Islet precursor cell (in vitro differentiated cells): Measurements from ENCODE around the gene TMEM132E.

Source experiments
- DNase-seq: peaks from one replicate; pipeline ENCODE4 v3.0.0-alpha.2; 2018

Gene TMEM132E

GRCh38 chr17:34637548-34638525 lies 58.5 kb downstream of the TMEM132E start:
- peak; percentile 93 for DNase-seq

DNA sequence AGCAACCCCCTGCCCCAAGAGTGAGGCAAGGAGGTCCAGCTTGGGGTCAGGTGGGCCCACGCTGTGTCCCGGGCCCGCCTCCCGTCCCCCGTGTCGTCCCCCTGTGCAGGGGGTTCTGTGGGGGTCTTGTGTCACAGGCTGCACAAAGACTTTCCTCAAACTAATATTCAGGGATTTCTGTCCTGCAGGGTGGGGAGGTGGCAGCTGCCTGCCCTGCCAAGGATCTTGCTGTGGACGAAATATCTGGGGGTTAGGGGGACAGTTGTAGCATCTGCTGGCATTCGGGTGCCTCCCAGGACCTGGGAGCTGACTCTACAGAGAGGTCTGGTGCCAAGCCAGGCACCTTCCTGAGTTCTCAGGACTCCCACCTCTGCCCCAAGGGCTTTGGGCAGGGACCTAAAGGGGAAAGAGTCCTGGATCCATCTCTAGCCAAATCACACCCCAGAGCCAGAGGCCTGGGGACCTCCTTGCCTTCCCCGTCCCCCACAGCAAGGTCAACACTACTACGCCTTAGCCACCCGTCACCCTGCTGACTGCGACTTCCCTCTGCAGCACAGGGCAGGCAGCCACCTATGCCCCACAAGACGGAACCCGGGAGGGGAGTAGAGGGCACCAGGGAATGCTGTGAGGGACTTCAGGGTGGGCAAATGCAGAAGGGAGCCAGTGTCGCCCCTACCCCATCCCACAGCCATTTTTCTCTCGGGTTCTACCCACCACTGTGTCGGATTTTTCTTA lies 59.3 kb downstream of the TMEM132E start:
- DNase-seq = no peak

GRCh38 chr17:34639706-34640425 lies 60.5 kb downstream of the TMEM132E start:
- no peak for DNase-seq

DNA sequence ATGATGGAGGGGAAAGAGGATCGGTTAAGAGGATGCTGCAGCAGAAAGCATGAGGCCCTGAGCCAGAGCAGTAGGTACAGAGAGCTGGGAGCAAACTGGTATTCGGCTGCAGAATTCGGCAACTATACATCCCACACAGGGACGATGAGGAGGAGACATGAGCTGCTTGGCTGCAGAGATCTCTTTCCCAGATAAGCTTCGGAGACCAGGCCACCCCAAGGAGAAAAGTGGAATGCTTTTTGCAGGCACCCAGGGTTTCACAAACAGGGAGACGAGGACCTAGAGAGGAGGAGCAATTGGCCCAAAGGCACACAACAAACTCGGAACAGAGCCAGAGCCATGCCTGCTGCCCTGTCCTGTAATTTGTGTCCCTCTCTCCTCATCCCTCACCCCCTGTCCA lies 62.0 kb downstream of the TMEM132E start:
- no peak for DNase-seq

- no peak for DNase-seq
These were observed 65.7 kb downstream of the TMEM132E start for GRCh38 chr17:34644941-34645550.

- no peak for DNase-seq
These were observed 66.2 kb downstream of the TMEM132E start for GRCh38 chr17:34645594-34645993.

GRCh38 chr17:34647511-34647910 lies 68.1 kb downstream of the TMEM132E start:
- DNase-seq = no peak

DNA sequence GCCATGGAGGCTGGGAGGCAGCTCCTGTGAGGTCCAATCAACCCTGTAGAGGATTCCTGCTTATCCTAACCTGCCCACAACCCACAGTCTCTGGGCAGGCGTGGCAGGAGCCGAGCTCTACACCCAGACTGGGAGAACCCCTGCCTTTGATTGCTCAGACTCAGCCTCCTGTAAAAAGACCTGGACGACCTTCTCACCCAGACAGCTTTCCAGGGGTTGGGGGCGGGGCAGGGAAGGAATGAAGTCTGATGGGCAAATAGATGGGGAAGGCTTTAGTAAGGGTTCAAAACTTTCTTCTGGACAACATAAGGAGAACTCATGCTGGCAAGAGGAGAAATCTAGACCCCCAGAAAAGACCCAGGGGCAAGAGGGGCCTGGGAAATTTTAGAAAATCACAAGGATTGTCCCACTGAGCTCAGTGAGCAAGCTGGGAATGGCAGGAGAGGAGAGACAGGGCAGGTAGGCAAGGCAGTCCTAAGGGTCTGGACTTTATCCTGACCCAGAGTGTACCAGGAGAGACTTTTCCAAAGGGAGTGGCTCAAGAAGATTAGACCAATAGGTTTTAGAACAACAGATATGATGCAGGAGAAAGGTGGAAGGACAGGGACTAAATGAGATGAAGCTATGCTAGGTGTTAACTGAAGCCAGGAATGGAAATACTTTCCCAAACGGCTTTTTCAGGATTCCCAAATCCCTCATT lies 70.8 kb downstream of the TMEM132E start:
- no peak for DNase-seq

- no peak for DNase-seq
These were observed 72.0 kb downstream of the TMEM132E start for GRCh38 chr17:34651402-34651811.

GRCh38 chr17:34652021-34652555 lies 72.7 kb downstream of the TMEM132E start:
- no peak for DNase-seq

DNA sequence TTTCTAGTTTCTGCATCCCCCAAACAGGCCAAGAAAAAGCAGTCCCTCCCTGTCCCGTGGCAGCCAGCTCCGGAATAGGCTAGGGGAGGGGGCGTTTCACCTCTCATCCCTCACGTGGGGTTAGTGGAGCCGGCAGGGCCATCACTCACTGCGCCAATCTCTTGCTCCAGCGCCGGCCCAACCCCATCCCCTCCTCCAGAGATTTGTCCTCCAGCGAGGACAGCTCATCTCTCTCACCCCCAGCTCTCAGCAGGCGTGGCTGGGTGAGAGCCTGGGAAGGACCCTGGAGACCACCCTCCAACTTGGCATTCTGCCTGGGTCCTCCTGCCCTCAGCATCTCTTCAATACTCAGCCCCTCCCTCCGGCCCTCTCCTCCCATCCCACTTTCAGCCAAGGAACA lies 74.1 kb downstream of the TMEM132E start:
- DNase-seq = no peak

- peak; percentile 87 for DNase-seq
These were observed 75.0 kb downstream of the TMEM132E start for GRCh38 chr17:34654276-34654880.

DNA sequence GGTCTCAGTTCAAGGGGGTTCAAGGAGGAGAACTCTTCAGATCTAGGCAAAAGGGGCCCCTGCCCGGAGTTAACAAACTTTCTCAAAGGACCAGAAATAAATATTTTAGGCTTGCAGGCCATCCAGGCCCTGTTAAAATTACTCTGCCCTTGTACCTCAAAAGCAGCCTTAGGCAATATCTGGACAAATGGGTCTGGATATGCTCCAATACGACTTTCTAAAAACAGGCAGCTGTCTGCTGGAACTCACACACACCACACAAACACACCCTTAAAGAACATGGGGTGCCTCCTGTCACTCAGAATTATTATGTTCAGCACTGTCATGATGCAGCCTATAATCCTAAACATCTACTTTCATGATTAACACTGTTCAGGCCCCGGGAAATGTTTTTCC lies 75.5 kb downstream of the TMEM132E start:
- DNase-seq = peak; percentile 70

- DNase-seq = no peak
These were observed 77.4 kb downstream of the TMEM132E start for GRCh38 chr17:34656801-34657200.

DNA sequence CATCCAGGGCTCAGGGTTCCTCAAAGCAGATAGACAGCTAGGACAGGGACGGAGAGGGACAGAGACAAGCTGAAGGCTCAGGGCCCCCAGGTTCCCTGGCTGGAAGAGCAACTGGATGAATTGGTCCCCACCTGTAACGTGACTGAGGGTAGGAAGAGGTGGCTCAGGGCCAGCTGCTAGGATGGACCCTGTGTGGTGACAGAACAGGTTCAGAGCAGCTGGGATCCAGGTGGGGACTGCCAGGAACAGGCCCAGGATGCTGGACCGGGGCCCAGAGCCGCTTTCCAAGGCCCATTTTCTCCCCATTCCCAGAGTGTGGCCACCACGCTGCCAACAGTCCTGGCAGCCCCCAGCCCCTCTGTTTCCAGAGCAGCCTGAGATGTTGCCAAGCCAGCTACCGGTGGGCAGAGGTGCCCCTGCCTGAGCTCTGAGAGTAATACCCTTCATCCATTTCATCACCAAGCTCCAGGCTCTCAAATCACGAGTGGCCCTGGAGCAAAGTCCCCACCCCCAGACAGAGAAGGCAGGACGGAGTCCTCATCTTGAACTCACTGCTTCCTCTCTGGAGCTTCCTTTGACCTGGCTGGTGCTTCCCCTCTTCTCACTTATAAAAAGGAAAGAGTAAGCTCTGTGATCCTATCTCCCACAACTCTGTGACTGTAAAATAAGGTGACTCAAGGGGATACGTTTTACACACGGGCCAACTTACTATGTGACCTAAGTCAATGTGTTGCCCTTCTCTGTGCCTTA lies 79.6 kb downstream of the TMEM132E start:
- DNase-seq = no peak

DNA sequence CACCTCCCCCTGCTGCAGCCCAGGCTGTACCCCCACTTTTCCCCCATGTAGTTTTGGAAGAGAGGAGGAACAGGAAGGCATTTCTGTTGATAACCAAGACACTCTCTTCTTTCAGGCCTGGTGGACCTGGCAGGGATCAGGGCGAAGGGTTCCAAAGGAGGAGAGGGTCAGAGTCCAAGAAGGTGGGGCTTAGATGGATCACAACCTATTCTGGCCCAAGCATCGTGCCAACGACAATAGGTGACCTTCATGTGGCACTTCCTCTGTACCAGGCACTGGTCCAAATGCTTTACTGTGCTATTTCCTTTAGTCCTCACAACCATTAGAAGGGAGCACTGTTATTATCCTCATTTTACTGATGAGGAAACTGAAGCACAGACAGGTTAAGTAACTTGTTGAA lies 84.3 kb downstream of the TMEM132E start:
- DNase-seq = no peak

- DNase-seq = no peak
These were observed 85.9 kb downstream of the TMEM132E start for GRCh38 chr17:34665150-34665806.

GRCh38 chr17:34665819-34666763 lies 86.7 kb downstream of the TMEM132E start:
- no peak for DNase-seq

- DNase-seq = no peak
These were observed 88.3 kb downstream of the TMEM132E start for GRCh38 chr17:34667656-34668055.
